ENCODE results near the gene HABP2. TPM values are rescaled to one million over a fixed set of nuclear protein-coding genes. Genes with fewer than 3 reads are reported as not detected.
A peak's percentile ranks its signal among the peaks of the same experiment; 100 is the strongest.

Gene HABP2
- total RNA-seq, 1 donor from 2014 or later = under 0.01 TPM

GRCh38 chr10:113585949-113586348, 33.1 kb downstream of the HABP2 start:
- H3K4me3 ChIP-seq (ENCODE audit: low read length in 3 of 3) = no peak overlapping the region
- no peak overlapping the region for H3K9ac ChIP-seq (ENCODE audit: low read depth in 1 of 3, low read length in 3 of 3)
- H3K9me3 ChIP-seq (ENCODE audit: control insufficient read depth in 3 of 3, low read length in 3 of 3) = no peaks in the 10 kb centered on the region
- peaks cover 14 to 51% (median 38%) of the 10 kb centered on the region in 3 donors for H3K4me1 ChIP-seq (ENCODE audit: control insufficient read depth in 3 of 3, insufficient read depth in 3 of 3, low read length in 3 of 3)
- H3K36me3 ChIP-seq (ENCODE audit: control insufficient read depth in 3 of 3, insufficient read depth in 3 of 3, low read length in 3 of 3) = peaks cover 33 to 35% (median 34%) of the 10 kb centered on the region in 3 donors
- H3K27ac ChIP-seq (ENCODE audit: low read depth, low read length) = peak overlapping the region; percentile 58
- no peaks in the 10 kb centered on the region for H3K27me3 ChIP-seq (ENCODE audit: control insufficient read depth in 3 of 3, insufficient read depth in 3 of 3, low read length in 3 of 3)

GRCh38 chr10:113589201-113589770, 36.4 kb downstream of the HABP2 start:
- no peak overlapping the region for H3K27ac ChIP-seq (ENCODE audit: low read depth, low read length)
- H3K9me3 ChIP-seq (ENCODE audit: control insufficient read depth in 3 of 3, low read length in 3 of 3) = no peaks in the 10 kb centered on the region
- no peak overlapping the region for H3K9ac ChIP-seq (ENCODE audit: low read depth in 1 of 3, low read length in 3 of 3)
- H3K36me3 ChIP-seq (ENCODE audit: control insufficient read depth in 3 of 3, insufficient read depth in 3 of 3, low read length in 3 of 3) = peaks cover 58 to 68% (median 62%) of the 10 kb centered on the region in 3 donors
- no peaks in the 10 kb centered on the region for H3K27me3 ChIP-seq (ENCODE audit: control insufficient read depth in 3 of 3, insufficient read depth in 3 of 3, low read length in 3 of 3)
- H3K4me1 ChIP-seq (ENCODE audit: control insufficient read depth in 3 of 3, insufficient read depth in 3 of 3, low read length in 3 of 3) = peaks cover 4 to 29% (median 25%) of the 10 kb centered on the region in 3 donors
- H3K4me3 ChIP-seq (ENCODE audit: low read length in 3 of 3) = no peak overlapping the region

- no peak overlapping the region for H3K4me3 ChIP-seq (ENCODE audit: low read length in 3 of 3)
- peak overlapping the region; percentile 6 for H3K27ac ChIP-seq (ENCODE audit: low read depth, low read length)
- H3K9me3 ChIP-seq (ENCODE audit: control insufficient read depth in 3 of 3, low read length in 3 of 3) = no peaks in the 10 kb centered on the region
- peaks cover 4 to 29% (median 24%) of the 10 kb centered on the region in 3 donors for H3K4me1 ChIP-seq (ENCODE audit: control insufficient read depth in 3 of 3, insufficient read depth in 3 of 3, low read length in 3 of 3)
- H3K27me3 ChIP-seq (ENCODE audit: control insufficient read depth in 3 of 3, insufficient read depth in 3 of 3, low read length in 3 of 3) = no peaks in the 10 kb centered on the region
- H3K36me3 ChIP-seq (ENCODE audit: control insufficient read depth in 3 of 3, insufficient read depth in 3 of 3, low read length in 3 of 3) = peaks cover 70 to 80% (median 75%) of the 10 kb centered on the region in 3 donors
- H3K9ac ChIP-seq (ENCODE audit: low read depth in 1 of 3, low read length in 3 of 3) = no peak overlapping the region
These were observed 37.7 kb downstream of the HABP2 start for GRCh38 chr10:113590581-113590980.

GRCh38 chr10:113592380-113592779, 39.5 kb downstream of the HABP2 start:
- Histone ChIP-seq H3K27ac (ENCODE audit: low read depth, low read length) (no peak overlapping the region), H3K9ac (ENCODE audit: low read depth in 1 of 3, low read length in 3 of 3) (no peak overlapping the region), H3K27me3 (ENCODE audit: control insufficient read depth in 3 of 3, insufficient read depth in 3 of 3, low read length in 3 of 3) (no peaks in the 10 kb centered on the region), H3K36me3 (ENCODE audit: control insufficient read depth in 3 of 3, insufficient read depth in 3 of 3, low read length in 3 of 3) (peaks cover 83 to 96% (median 92%) of the 10 kb centered on the region in 3 donors), H3K9me3 (ENCODE audit: control insufficient read depth in 3 of 3, low read length in 3 of 3) (no peaks in the 10 kb centered on the region), H3K4me1 (ENCODE audit: control insufficient read depth in 3 of 3, insufficient read depth in 3 of 3, low read length in 3 of 3) (peaks cover 0 to 22% (median 20%) of the 10 kb centered on the region in 3 donors), H3K4me3 (ENCODE audit: low read length in 3 of 3) (no peak overlapping the region)

- H3K4me3 ChIP-seq (ENCODE audit: low read length in 3 of 3) = no peak overlapping the region
- H3K9me3 ChIP-seq (ENCODE audit: control insufficient read depth in 3 of 3, low read length in 3 of 3) = no peaks in the 10 kb centered on the region
- H3K4me1 ChIP-seq (ENCODE audit: control insufficient read depth in 3 of 3, insufficient read depth in 3 of 3, low read length in 3 of 3) = peaks cover 0 to 13% (median 13%) of the 10 kb centered on the region in 3 donors
- no peak overlapping the region for H3K27ac ChIP-seq (ENCODE audit: low read depth, low read length)
- no peaks in the 10 kb centered on the region for H3K27me3 ChIP-seq (ENCODE audit: control insufficient read depth in 3 of 3, insufficient read depth in 3 of 3, low read length in 3 of 3)
- H3K36me3 ChIP-seq (ENCODE audit: control insufficient read depth in 3 of 3, insufficient read depth in 3 of 3, low read length in 3 of 3) = peaks cover 79 to 94% (median 87%) of the 10 kb centered on the region in 3 donors
- H3K9ac ChIP-seq (ENCODE audit: low read depth in 1 of 3, low read length in 3 of 3) = no peak overlapping the region
These were observed 41.8 kb downstream of the HABP2 start for GRCh38 chr10:113594652-113595051.

GRCh38 chr10:113600569-113600968, 47.7 kb downstream of the HABP2 start:
- Histone ChIP-seq H3K27ac (ENCODE audit: low read depth, low read length) (no peak overlapping the region), H3K4me3 (ENCODE audit: low read length in 3 of 3) (no peak overlapping the region), H3K36me3 (ENCODE audit: control insufficient read depth in 3 of 3, insufficient read depth in 3 of 3, low read length in 3 of 3) (peaks cover 76 to 86% (median 76%) of the 10 kb centered on the region in 3 donors)

GRCh38 chr10:113603057-113603777, 50.4 kb downstream of the HABP2 start:
- peaks cover 68 to 80% (median 73%) of the 10 kb centered on the region in 3 donors for H3K36me3 ChIP-seq (ENCODE audit: control insufficient read depth in 3 of 3, insufficient read depth in 3 of 3, low read length in 3 of 3)
- peaks cover 9 to 38% (median 32%) of the 10 kb centered on the region in 3 donors for H3K4me1 ChIP-seq (ENCODE audit: control insufficient read depth in 3 of 3, insufficient read depth in 3 of 3, low read length in 3 of 3)

More at GRCh38 chr10:113600569-113600968, 47.7 kb downstream of the HABP2 start:
- peaks cover 0 to 2% (median 0%) of the 10 kb centered on the region in 3 donors for H3K27me3 ChIP-seq (ENCODE audit: control insufficient read depth in 3 of 3, insufficient read depth in 3 of 3, low read length in 3 of 3)
- H3K4me1 ChIP-seq (ENCODE audit: control insufficient read depth in 3 of 3, insufficient read depth in 3 of 3, low read length in 3 of 3) = peaks cover 9 to 31% (median 27%) of the 10 kb centered on the region in 3 donors
- no peak overlapping the region for H3K9ac ChIP-seq (ENCODE audit: low read depth in 1 of 3, low read length in 3 of 3)
- H3K9me3 ChIP-seq (ENCODE audit: control insufficient read depth in 3 of 3, low read length in 3 of 3) = no peaks in the 10 kb centered on the region

GRCh38 chr10:113604572-113604971, 51.7 kb downstream of the HABP2 start:
- Histone ChIP-seq H3K27me3 (ENCODE audit: control insufficient read depth in 3 of 3, insufficient read depth in 3 of 3, low read length in 3 of 3) (peaks cover 0 to 2% (median 0%) of the 10 kb centered on the region in 3 donors), H3K36me3 (ENCODE audit: control insufficient read depth in 3 of 3, insufficient read depth in 3 of 3, low read length in 3 of 3) (peaks cover 65 to 77% (median 73%) of the 10 kb centered on the region in 3 donors), H3K27ac (ENCODE audit: low read depth, low read length) (peak overlapping the region; percentile 85), H3K4me1 (ENCODE audit: control insufficient read depth in 3 of 3, insufficient read depth in 3 of 3, low read length in 3 of 3) (peaks cover 9 to 38% (median 32%) of the 10 kb centered on the region in 3 donors), H3K9ac (ENCODE audit: low read depth in 1 of 3, low read length in 3 of 3) (no peak overlapping the region), H3K4me3 (ENCODE audit: low read length in 3 of 3) (peak overlapping the region in 1 of 3 donors; percentile 22), H3K9me3 (ENCODE audit: control insufficient read depth in 3 of 3, low read length in 3 of 3) (no peaks in the 10 kb centered on the region)

More at GRCh38 chr10:113603057-113603777, 50.4 kb downstream of the HABP2 start:
- H3K9ac ChIP-seq (ENCODE audit: low read depth in 1 of 3, low read length in 3 of 3) = peak overlapping the region; percentile 34 to 62 (median 51)
- no peaks in the 10 kb centered on the region for H3K9me3 ChIP-seq (ENCODE audit: control insufficient read depth in 3 of 3, low read length in 3 of 3)
- no peak overlapping the region for H3K4me3 ChIP-seq (ENCODE audit: low read length in 3 of 3)
- H3K27me3 ChIP-seq (ENCODE audit: control insufficient read depth in 3 of 3, insufficient read depth in 3 of 3, low read length in 3 of 3) = peaks cover 0 to 2% (median 0%) of the 10 kb centered on the region in 3 donors
- H3K27ac ChIP-seq (ENCODE audit: low read depth, low read length) = peak overlapping the region; percentile 85

- Histone ChIP-seq H3K27ac (ENCODE audit: low read depth, low read length) (peak overlapping the region; percentile 3), H3K9me3 (ENCODE audit: control insufficient read depth in 3 of 3, low read length in 3 of 3) (no peaks in the 10 kb centered on the region), H3K36me3 (ENCODE audit: control insufficient read depth in 3 of 3, insufficient read depth in 3 of 3, low read length in 3 of 3) (peaks cover 63 to 75% (median 72%) of the 10 kb centered on the region in 3 donors), H3K9ac (ENCODE audit: low read depth in 1 of 3, low read length in 3 of 3) (no peak overlapping the region), H3K4me1 (ENCODE audit: control insufficient read depth in 3 of 3, insufficient read depth in 3 of 3, low read length in 3 of 3) (peaks cover 9 to 41% (median 32%) of the 10 kb centered on the region in 3 donors), H3K27me3 (ENCODE audit: control insufficient read depth in 3 of 3, insufficient read depth in 3 of 3, low read length in 3 of 3) (peaks cover 0 to 2% (median 0%) of the 10 kb centered on the region in 3 donors), H3K4me3 (ENCODE audit: low read length in 3 of 3) (no peak overlapping the region)
These were observed 52.6 kb downstream of the HABP2 start for GRCh38 chr10:113605268-113605978.

Data from skeletal muscle tissue (tissue), 4 donors.